Measurements from ENCODE around the gene TRDMT1.
"Not testable (repeated sequence)": the region's sequence is repeated elsewhere in the genome, so short reads cannot be mapped to it uniquely, and the experiment has no call there.

TRDMT1 gene

DNA sequence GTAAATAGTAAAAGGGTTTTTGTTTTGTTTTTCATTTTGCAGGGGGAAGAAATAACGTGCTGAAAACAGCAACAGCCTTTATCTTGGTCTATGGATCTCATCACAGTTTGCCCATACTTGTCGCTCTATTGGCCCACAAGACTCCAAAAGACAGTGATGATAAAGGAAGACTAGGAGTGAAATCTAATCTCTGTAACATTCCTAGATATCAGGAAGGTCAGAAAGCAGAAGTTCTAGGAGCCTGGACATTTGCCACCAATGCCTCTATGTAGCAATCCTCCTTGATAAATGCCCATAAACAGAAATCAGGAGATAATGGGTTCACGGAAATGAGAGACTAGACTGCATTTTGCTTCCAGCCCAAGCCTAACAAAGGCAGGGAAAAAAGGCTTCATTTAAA is 80.8 kb downstream of the TRDMT1 start:
- H3K36me3 ChIP-seq (ENCODE audit: control insufficient read depth in 2 of 2, insufficient read depth in 2 of 2, low read length in 2 of 2), result no peaks in the 10 kb centered on the region
- no peaks in the 10 kb centered on the region for H3K27me3 ChIP-seq (ENCODE audit: control insufficient read depth in 1 of 2, insufficient read depth in 2 of 2, low read length in 2 of 2)
- no peaks in the 10 kb centered on the region for H3K4me1 ChIP-seq (ENCODE audit: control insufficient read depth, insufficient read depth, low read length)
- no peak overlapping the region for H3K9ac ChIP-seq (ENCODE audit: low read length in 2 of 2)
- no peak overlapping the region for H3K27ac ChIP-seq (ENCODE audit: low read length)
- H3K9me3 ChIP-seq (ENCODE audit: control insufficient read depth in 2 of 2, low read length in 2 of 2), result no peaks in the 10 kb centered on the region
- H3K4me3 ChIP-seq (ENCODE audit: low read length in 2 of 2), result no peak overlapping the region

DNA sequence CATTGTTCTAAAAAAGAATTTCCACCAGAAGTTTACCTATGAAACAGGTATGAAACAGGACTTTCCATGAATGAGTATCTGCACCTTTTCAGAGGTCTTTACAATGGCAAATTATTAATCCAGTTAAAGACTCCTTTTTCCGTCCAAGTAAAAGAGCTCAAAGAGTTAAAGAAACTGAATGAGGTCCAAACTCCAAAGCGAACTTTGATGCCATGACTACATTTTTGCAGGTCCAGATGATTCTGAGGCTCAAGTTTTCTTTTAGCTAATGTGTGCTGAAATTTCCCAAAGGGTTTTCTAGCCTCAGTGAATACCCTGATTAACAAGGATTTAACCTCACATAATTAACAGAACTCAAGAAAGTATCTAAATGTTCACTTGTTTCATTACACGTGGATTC is 81.6 kb downstream of the TRDMT1 start:
- H3K9ac ChIP-seq (ENCODE audit: low read length in 2 of 2), result no peak overlapping the region
- H3K27me3 ChIP-seq (ENCODE audit: control insufficient read depth in 1 of 2, insufficient read depth in 2 of 2, low read length in 2 of 2), result no peaks in the 10 kb centered on the region

GRCh38 chr10:17116193-17116592 is 85.3 kb downstream of the TRDMT1 start:
- Histone ChIP-seq H3K9me3 (ENCODE audit: control insufficient read depth in 2 of 2, low read length in 2 of 2) (no peaks in the 10 kb centered on the region), H3K4me3 (ENCODE audit: low read length in 2 of 2) (no peak overlapping the region), H3K9ac (ENCODE audit: low read length in 2 of 2) (no peak overlapping the region), H3K36me3 (ENCODE audit: control insufficient read depth in 2 of 2, insufficient read depth in 2 of 2, low read length in 2 of 2) (no peaks in the 10 kb centered on the region), H3K27me3 (ENCODE audit: control insufficient read depth in 1 of 2, insufficient read depth in 2 of 2, low read length in 2 of 2) (no peaks in the 10 kb centered on the region), H3K4me1 (ENCODE audit: control insufficient read depth, insufficient read depth, low read length) (no peaks in the 10 kb centered on the region), H3K27ac (ENCODE audit: low read length) (no peak overlapping the region)

More for the DNA sequence above, 81.6 kb downstream of the TRDMT1 start:
- Histone ChIP-seq H3K9me3 (ENCODE audit: control insufficient read depth in 2 of 2, low read length in 2 of 2) (no peaks in the 10 kb centered on the region), H3K4me3 (ENCODE audit: low read length in 2 of 2) (no peak overlapping the region), H3K36me3 (ENCODE audit: control insufficient read depth in 2 of 2, insufficient read depth in 2 of 2, low read length in 2 of 2) (no peaks in the 10 kb centered on the region), H3K27ac (ENCODE audit: low read length) (no peak overlapping the region), H3K4me1 (ENCODE audit: control insufficient read depth, insufficient read depth, low read length) (no peaks in the 10 kb centered on the region)

- Histone ChIP-seq H3K36me3 (ENCODE audit: control insufficient read depth in 2 of 2, insufficient read depth in 2 of 2, low read length in 2 of 2) (no peaks in the 10 kb centered on the region), H3K4me3 (ENCODE audit: low read length in 2 of 2) (no peak overlapping the region), H3K9ac (ENCODE audit: low read length in 2 of 2) (no peak overlapping the region), H3K9me3 (ENCODE audit: control insufficient read depth in 2 of 2, low read length in 2 of 2) (no peaks in the 10 kb centered on the region), H3K27ac (ENCODE audit: low read length) (no peak overlapping the region), H3K27me3 (ENCODE audit: control insufficient read depth in 1 of 2, insufficient read depth in 2 of 2, low read length in 2 of 2) (no peaks in the 10 kb centered on the region), H3K4me1 (ENCODE audit: control insufficient read depth, insufficient read depth, low read length) (no peaks in the 10 kb centered on the region)
Observed at GRCh38 chr10:17115683-17116082, 85.8 kb downstream of the TRDMT1 start.

DNA sequence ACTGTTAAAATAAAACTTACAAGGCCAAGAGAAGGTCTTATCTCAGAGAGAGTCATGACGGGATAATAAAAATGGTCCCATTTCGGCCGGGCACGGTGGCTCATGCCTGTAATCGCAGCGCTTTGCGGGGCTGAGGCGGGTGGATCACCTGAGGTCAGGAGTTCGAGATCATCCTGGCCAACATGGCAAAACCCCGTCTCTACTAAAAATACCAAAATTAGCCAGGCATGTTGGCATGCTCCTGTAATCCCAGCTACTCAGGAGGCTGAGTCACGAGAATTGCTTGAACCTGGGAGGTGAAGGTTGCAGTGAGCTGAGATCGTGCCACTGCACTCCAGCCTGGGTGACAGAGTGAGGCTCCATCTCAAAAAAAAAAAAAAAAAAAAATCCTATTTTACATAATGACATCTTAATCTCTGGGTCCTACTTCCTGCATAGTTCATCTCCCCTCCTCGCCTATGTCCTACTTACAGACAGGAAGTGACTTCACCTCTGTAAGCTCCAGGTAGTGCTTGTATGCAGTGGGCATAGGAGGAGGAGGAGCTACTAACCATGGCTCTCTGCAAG is 86.5 kb downstream of the TRDMT1 start:
- H3K27ac ChIP-seq (ENCODE audit: low read length), result not testable (repeated sequence)

GRCh38 chr10:17113889-17114540 is 87.5 kb downstream of the TRDMT1 start:
- Histone ChIP-seq H3K36me3 (ENCODE audit: control insufficient read depth in 2 of 2, insufficient read depth in 2 of 2, low read length in 2 of 2) (no peaks in the 10 kb centered on the region), H3K4me1 (ENCODE audit: control insufficient read depth, insufficient read depth, low read length) (no peaks in the 10 kb centered on the region), H3K9me3 (ENCODE audit: control insufficient read depth in 2 of 2, low read length in 2 of 2) (no peaks in the 10 kb centered on the region), H3K27ac (ENCODE audit: low read length) (no peak overlapping the region), H3K4me3 (ENCODE audit: low read length in 2 of 2) (no peak overlapping the region), H3K27me3 (ENCODE audit: control insufficient read depth in 1 of 2, insufficient read depth in 2 of 2, low read length in 2 of 2) (no peaks in the 10 kb centered on the region), H3K9ac (ENCODE audit: low read length in 2 of 2) (no peak overlapping the region)

More for the DNA sequence above, 86.5 kb downstream of the TRDMT1 start:
- H3K4me3 ChIP-seq (ENCODE audit: low read length in 2 of 2); H3K4me1 ChIP-seq (ENCODE audit: control insufficient read depth, insufficient read depth, low read length); H3K36me3 ChIP-seq (ENCODE audit: control insufficient read depth in 2 of 2, insufficient read depth in 2 of 2, low read length in 2 of 2); H3K9me3 ChIP-seq (ENCODE audit: control insufficient read depth in 2 of 2, low read length in 2 of 2); H3K9ac ChIP-seq (ENCODE audit: low read length in 2 of 2); H3K27me3 ChIP-seq (ENCODE audit: control insufficient read depth in 1 of 2, insufficient read depth in 2 of 2, low read length in 2 of 2): not testable (repeated sequence)

- no peaks in the 10 kb centered on the region for H3K27me3 ChIP-seq (ENCODE audit: control insufficient read depth in 1 of 2, insufficient read depth in 2 of 2, low read length in 2 of 2)
- H3K4me3 ChIP-seq (ENCODE audit: low read length in 2 of 2), result no peak overlapping the region
- H3K27ac ChIP-seq (ENCODE audit: low read length), result no peak overlapping the region
- no peaks in the 10 kb centered on the region for H3K4me1 ChIP-seq (ENCODE audit: control insufficient read depth, insufficient read depth, low read length)
- no peaks in the 10 kb centered on the region for H3K36me3 ChIP-seq (ENCODE audit: control insufficient read depth in 2 of 2, insufficient read depth in 2 of 2, low read length in 2 of 2)
- no peaks in the 10 kb centered on the region for H3K9me3 ChIP-seq (ENCODE audit: control insufficient read depth in 2 of 2, low read length in 2 of 2)
- H3K9ac ChIP-seq (ENCODE audit: low read length in 2 of 2), result no peak overlapping the region
Observed at GRCh38 chr10:17113346-17113745, 88.1 kb downstream of the TRDMT1 start.

DNA sequence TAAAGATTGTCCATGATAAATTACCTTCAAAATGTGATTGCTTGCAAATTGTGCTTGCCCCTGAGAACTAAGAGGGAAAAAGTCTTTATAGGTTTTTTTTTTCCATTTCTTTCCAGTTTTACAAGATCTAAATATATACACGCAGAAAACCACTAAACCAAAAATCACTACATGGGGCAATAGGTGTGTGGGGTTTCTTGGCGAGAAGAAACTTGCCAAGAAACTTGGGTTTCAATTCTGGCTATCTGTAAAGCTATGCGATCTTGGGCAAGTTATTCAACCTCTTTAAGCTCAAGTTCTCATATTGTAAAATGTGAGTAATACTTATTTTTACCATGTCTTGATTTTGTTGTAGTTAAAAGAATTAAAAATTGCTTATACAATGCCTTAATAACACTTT is 88.9 kb downstream of the TRDMT1 start:
- Histone ChIP-seq H3K9me3 (ENCODE audit: control insufficient read depth in 2 of 2, low read length in 2 of 2) (no peaks in the 10 kb centered on the region), H3K9ac (ENCODE audit: low read length in 2 of 2) (no peak overlapping the region), H3K27ac (ENCODE audit: low read length) (no peak overlapping the region), H3K36me3 (ENCODE audit: control insufficient read depth in 2 of 2, insufficient read depth in 2 of 2, low read length in 2 of 2) (no peaks in the 10 kb centered on the region), H3K4me1 (ENCODE audit: control insufficient read depth, insufficient read depth, low read length) (no peaks in the 10 kb centered on the region), H3K4me3 (ENCODE audit: low read length in 2 of 2) (no peak overlapping the region), H3K27me3 (ENCODE audit: control insufficient read depth in 1 of 2, insufficient read depth in 2 of 2, low read length in 2 of 2) (no peaks in the 10 kb centered on the region)

GRCh38 chr10:17109475-17110207 is 91.8 kb downstream of the TRDMT1 start:
- H3K4me1 ChIP-seq (ENCODE audit: control insufficient read depth, insufficient read depth, low read length), result no peaks in the 10 kb centered on the region
- H3K27ac ChIP-seq (ENCODE audit: low read length), result no peak overlapping the region
- no peaks in the 10 kb centered on the region for H3K9me3 ChIP-seq (ENCODE audit: control insufficient read depth in 2 of 2, low read length in 2 of 2)
- H3K9ac ChIP-seq (ENCODE audit: low read length in 2 of 2), result no peak overlapping the region
- no peak overlapping the region for H3K4me3 ChIP-seq (ENCODE audit: low read length in 2 of 2)
- no peaks in the 10 kb centered on the region for H3K36me3 ChIP-seq (ENCODE audit: control insufficient read depth in 2 of 2, insufficient read depth in 2 of 2, low read length in 2 of 2)
- no peaks in the 10 kb centered on the region for H3K27me3 ChIP-seq (ENCODE audit: control insufficient read depth in 1 of 2, insufficient read depth in 2 of 2, low read length in 2 of 2)

GRCh38 chr10:17109046-17109445 is 92.4 kb downstream of the TRDMT1 start:
- Histone ChIP-seq H3K9ac (ENCODE audit: low read length in 2 of 2) (no peak overlapping the region), H3K27ac (ENCODE audit: low read length) (no peak overlapping the region), H3K4me1 (ENCODE audit: control insufficient read depth, insufficient read depth, low read length) (no peaks in the 10 kb centered on the region), H3K4me3 (ENCODE audit: low read length in 2 of 2) (no peak overlapping the region), H3K27me3 (ENCODE audit: control insufficient read depth in 1 of 2, insufficient read depth in 2 of 2, low read length in 2 of 2) (no peaks in the 10 kb centered on the region), H3K9me3 (ENCODE audit: control insufficient read depth in 2 of 2, low read length in 2 of 2) (no peaks in the 10 kb centered on the region), H3K36me3 (ENCODE audit: control insufficient read depth in 2 of 2, insufficient read depth in 2 of 2, low read length in 2 of 2) (no peaks in the 10 kb centered on the region)

- Histone ChIP-seq H3K9me3 (ENCODE audit: control insufficient read depth in 2 of 2, low read length in 2 of 2) (no peaks in the 10 kb centered on the region), H3K27me3 (ENCODE audit: control insufficient read depth in 1 of 2, insufficient read depth in 2 of 2, low read length in 2 of 2) (no peaks in the 10 kb centered on the region), H3K36me3 (ENCODE audit: control insufficient read depth in 2 of 2, insufficient read depth in 2 of 2, low read length in 2 of 2) (no peaks in the 10 kb centered on the region), H3K27ac (ENCODE audit: low read length) (no peak overlapping the region), H3K9ac (ENCODE audit: low read length in 2 of 2) (no peak overlapping the region), H3K4me3 (ENCODE audit: low read length in 2 of 2) (no peak overlapping the region), H3K4me1 (ENCODE audit: control insufficient read depth, insufficient read depth, low read length) (no peaks in the 10 kb centered on the region)
Observed at GRCh38 chr10:17106991-17107390, 94.5 kb downstream of the TRDMT1 start.
